Nephron progenitor cell (in vitro differentiated cells): ENCODE data around the gene FGGY.
A peak's percentile ranks its signal among the peaks of the same experiment; 100 is the strongest.

Experiments
- DNase-seq: peaks from one replicate; pipeline ENCODE4 v3.0.0; 2021
- H3K27ac Mint-ChIP-seq: 2 replicates; pipeline ENCODE4 v1.8.0; 2021; ENCODE audit warnings: mild to moderate bottlenecking, moderate library complexity, mixed read lengths
- H3K27me3 Mint-ChIP-seq: 2 replicates; pipeline ENCODE4 v1.8.0; 2021; ENCODE audit warnings: mild to moderate bottlenecking, low read depth, mixed read lengths; ENCODE audit not compliant: poor library complexity
- H3K36me3 Mint-ChIP-seq: 2 replicates; pipeline ENCODE4 v1.8.0; 2021; ENCODE audit warnings: low read depth, mixed read lengths
- H3K4me1 Mint-ChIP-seq: 2 replicates; pipeline ENCODE4 v1.8.0; 2021; ENCODE audit warnings: mixed read lengths
- H3K4me3 Mint-ChIP-seq: 2 replicates; pipeline ENCODE4 v1.8.0; 2021; ENCODE audit warnings: mild to moderate bottlenecking, moderate library complexity, mixed read lengths
- H3K9me3 Mint-ChIP-seq: 2 replicates; pipeline ENCODE4 v1.8.0; 2021; ENCODE audit warnings: mild to moderate bottlenecking, moderate library complexity, mixed read lengths
- TF ChIP-seq, protein P1 (sequence below): fragments of 200-600 bp; sonication (generic); IDR thresholded peaks from 2 replicates; pipeline ENCODE4 v1.5.0; 2021; ENCODE audit warnings: antibody characterized with exemption

The FGGY gene

DNA sequence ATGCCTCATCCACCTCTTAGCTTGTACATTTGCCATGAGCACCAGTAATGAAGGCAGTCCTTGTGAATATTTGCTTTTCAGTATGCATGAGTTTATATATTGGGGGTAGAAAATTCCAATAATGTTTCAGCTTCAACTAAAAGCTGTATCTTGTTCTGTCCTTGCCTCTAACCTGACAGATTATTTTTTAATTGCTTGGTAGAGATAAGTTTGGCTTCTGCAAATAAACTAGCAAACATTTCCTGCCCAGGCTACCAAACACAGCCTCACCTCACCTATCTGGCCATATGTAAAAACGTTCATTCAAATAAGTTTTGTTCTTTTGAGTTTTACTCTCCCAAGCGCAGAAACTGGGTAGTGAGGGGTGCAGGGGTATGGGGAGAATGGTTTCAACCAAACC is 442.2 kb downstream of the FGGY start:
- TF ChIP-seq, protein P1, sequence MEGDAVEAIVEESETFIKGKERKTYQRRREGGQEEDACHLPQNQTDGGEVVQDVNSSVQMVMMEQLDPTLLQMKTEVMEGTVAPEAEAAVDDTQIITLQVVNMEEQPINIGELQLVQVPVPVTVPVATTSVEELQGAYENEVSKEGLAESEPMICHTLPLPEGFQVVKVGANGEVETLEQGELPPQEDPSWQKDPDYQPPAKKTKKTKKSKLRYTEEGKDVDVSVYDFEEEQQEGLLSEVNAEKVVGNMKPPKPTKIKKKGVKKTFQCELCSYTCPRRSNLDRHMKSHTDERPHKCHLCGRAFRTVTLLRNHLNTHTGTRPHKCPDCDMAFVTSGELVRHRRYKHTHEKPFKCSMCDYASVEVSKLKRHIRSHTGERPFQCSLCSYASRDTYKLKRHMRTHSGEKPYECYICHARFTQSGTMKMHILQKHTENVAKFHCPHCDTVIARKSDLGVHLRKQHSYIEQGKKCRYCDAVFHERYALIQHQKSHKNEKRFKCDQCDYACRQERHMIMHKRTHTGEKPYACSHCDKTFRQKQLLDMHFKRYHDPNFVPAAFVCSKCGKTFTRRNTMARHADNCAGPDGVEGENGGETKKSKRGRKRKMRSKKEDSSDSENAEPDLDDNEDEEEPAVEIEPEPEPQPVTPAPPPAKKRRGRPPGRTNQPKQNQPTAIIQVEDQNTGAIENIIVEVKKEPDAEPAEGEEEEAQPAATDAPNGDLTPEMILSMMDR = no peak
- Mint-ChIP-seq H3K9me3 (peaks cover 39% of the 10 kb centered on the region), H3K27me3 (peaks cover 9% of the 10 kb centered on the region), H3K27ac (no peak overlapping the region), H3K36me3 (peaks cover 38% of the 10 kb centered on the region), H3K4me3 (no peak overlapping the region), H3K4me1 (no peaks in the 10 kb centered on the region)
- no peak for DNase-seq

DNA sequence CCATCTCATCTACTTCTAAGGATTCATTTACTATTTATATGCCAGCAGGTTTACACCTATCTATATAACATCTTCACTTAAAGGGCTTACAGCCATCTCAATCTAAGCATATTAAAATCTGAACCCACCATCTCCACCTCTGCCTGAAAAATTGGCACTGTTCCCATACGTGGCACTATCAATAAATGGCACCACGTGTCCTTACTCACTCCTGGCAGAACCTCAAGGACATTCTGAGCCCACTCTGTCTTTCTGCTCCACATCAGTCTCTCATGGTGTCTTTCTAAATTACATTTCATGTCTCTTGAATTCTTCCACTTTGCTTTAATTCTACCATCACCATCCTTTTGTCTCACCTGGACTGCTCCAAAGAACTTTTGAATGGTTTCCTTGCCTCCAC is 445.6 kb downstream of the FGGY start:
- peaks cover 6% of the 10 kb centered on the region for H3K9me3 Mint-ChIP-seq
- H3K27me3 Mint-ChIP-seq = peaks cover 5% of the 10 kb centered on the region
- H3K4me3 Mint-ChIP-seq = no peak overlapping the region
- TF ChIP-seq, protein P1 = no peak
- no peak for DNase-seq
- peaks cover 6% of the 10 kb centered on the region for H3K4me1 Mint-ChIP-seq
- no peak overlapping the region for H3K27ac Mint-ChIP-seq
- peaks cover 7% of the 10 kb centered on the region for H3K36me3 Mint-ChIP-seq

- Mint-ChIP-seq H3K9me3 (no peaks in the 10 kb centered on the region), H3K4me3 (no peak overlapping the region), H3K27me3 (peaks cover 5% of the 10 kb centered on the region), H3K4me1 (peaks cover 13% of the 10 kb centered on the region), H3K36me3 (no peaks in the 10 kb centered on the region), H3K27ac (peak overlapping the region; percentile 4)
- TF ChIP-seq, protein P1 = no peak
- no peak for DNase-seq
Observed at GRCh38 chr1:59743324-59744091, 446.6 kb downstream of the FGGY start.

- H3K4me3 Mint-ChIP-seq = no peak overlapping the region
- DNase-seq = no peak
- H3K4me1 Mint-ChIP-seq = peaks cover 22% of the 10 kb centered on the region
- no peak overlapping the region for H3K27ac Mint-ChIP-seq
- TF ChIP-seq, protein P1 = no peak
- H3K27me3 Mint-ChIP-seq = peaks cover under 1% of the 10 kb centered on the region
- no peaks in the 10 kb centered on the region for H3K9me3 Mint-ChIP-seq
- no peaks in the 10 kb centered on the region for H3K36me3 Mint-ChIP-seq
Observed at GRCh38 chr1:59747420-59748024, 450.6 kb downstream of the FGGY start.

DNA sequence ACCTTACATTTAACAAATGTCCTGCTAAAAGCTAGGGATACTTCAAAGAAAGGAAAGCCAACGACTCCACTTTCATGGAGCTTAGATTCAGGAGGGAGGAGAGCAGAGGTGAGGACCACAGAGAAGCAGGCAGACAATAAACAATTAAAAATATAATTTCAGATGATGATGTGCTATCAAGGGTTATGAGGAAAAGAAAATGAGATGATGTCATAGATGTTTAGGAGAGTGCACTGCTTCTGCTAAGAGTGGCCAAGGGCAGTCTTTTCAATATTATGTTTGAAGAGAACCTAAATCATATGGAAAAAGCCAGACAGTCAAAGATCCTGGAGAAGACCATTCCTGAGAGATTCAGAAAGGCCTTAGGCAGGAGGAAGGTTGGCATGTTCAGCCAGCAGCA is 451.2 kb downstream of the FGGY start:
- Mint-ChIP-seq H3K9me3 (no peaks in the 10 kb centered on the region), H3K4me1 (peaks cover 22% of the 10 kb centered on the region), H3K4me3 (no peak overlapping the region), H3K27ac (peak overlapping the region; percentile 34), H3K27me3 (no peaks in the 10 kb centered on the region), H3K36me3 (no peaks in the 10 kb centered on the region)
- no peak for DNase-seq
- TF ChIP-seq, protein P1 = no peak
